HG03457 (cell line): Measurements from ENCODE around the gene IL27RA.
"Not testable (repeated sequence)": the region's sequence is repeated elsewhere in the genome, so short reads cannot be mapped to it uniquely, and the experiment has no call there.

Experiments
- ATAC-seq: cut with Tn5 transposase; IDR thresholded peaks from one replicate; pipeline ENCODE4 v1.9.1; 2021; ENCODE audit warnings: moderate number of reproducible peaks; ENCODE audit not compliant: unreplicated experiment

The IL27RA gene

DNA sequence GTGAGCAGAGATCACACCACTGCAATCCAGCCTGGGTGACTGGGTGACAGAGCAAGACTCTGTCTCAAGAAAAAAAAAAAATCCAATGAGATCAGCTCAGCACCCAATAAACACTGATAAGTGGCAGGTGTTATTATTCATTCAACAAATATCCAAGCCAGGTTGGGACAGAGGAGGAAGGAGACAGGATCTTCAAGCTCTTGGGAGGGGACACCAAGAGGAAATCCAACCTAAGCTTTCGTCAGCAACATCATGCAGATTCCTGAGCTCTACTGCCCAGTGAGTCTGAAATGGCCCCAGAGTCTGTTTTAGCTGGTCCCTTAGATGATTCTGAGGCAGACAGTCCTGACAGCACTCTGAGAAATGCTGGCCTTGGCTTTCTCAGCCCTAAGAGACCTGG, 33.1 kb upstream of the IL27RA start:
- no peak for ATAC-seq

DNA sequence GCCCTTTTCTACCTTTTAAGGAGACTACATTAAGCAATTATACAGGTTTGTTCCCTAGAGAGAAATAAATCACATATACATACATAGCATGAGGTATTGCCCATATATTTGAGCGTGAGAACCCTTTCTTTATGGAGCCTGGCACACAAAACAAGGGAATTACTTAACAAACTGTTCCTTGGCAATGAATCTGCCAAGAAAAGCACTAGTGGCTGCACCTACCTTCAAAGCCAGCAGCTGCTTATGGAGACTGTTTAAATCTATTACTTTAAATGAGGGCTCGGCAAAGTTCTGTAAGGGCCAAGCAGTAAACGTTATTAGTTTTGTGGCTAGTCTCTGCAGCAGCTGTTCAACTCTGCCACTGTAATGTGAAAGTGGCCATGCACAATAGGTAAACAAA, 32.5 kb upstream of the IL27RA start:
- ATAC-seq, result no peak

DNA sequence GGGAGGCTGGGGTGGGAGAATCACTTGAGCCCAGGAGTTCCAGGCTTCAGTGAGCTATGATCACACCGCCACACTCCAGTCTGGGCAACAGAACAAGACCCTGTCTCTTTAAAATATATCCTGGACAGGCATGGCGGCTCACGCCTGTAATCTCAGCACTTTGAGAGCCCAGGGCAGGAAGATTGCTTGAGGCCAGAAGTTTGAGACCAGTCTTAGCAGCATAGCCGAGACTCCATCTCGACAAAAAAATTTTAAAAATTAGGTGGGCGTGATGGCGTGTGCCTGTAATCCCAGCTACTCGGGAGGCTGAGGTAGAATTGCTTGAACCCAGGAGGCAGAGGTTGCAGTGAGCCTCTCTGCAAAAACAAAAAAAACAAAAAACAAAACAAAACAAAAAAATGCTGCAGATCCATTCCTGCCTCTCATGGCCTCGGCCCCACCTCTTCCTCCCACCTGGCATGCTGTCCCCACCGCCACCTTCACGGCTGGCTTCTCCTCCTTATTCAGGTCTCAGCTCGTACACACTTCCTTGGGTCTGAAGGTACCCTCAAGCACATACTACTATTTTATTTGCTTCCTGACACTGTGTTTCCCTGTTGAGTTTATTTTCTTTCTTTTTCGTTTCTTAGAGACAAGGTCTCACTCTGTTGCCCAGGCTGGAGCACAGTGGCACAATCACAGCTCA, 30.7 kb upstream of the IL27RA start:
- no peak for ATAC-seq

DNA sequence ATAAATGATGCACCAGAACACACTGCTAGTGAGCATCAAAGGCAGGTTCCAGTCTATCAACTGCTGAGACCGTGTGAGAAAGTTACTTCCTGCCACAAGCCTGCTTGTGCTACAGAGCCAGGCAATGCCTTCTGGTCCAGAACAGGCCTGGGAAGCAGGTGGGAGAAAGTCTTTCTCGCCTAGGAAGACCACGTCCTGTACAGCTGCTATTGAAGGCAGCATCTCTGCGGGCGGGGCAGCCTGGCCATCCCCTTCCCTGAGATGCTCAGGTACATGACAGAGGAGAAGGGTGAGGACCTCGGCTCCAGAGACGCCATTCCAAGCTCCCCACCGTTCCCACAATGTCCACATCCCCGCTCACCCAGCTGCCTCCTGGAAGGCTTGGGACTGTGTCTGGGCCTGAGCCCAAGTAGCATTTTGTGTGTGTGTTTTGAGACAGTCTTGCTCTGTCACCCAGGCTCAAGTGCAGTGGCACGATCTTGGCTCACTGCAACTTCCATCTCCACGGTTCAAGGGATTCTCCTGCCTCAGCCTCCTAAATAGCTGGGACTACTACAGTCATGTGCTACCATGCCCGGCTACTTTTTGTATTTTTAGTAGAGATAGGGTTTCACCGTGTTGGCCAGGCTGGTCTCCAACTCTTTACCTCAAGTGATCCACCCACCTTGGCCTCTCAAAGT, 28.9 kb upstream of the IL27RA start:
- ATAC-seq, result no peak

DNA sequence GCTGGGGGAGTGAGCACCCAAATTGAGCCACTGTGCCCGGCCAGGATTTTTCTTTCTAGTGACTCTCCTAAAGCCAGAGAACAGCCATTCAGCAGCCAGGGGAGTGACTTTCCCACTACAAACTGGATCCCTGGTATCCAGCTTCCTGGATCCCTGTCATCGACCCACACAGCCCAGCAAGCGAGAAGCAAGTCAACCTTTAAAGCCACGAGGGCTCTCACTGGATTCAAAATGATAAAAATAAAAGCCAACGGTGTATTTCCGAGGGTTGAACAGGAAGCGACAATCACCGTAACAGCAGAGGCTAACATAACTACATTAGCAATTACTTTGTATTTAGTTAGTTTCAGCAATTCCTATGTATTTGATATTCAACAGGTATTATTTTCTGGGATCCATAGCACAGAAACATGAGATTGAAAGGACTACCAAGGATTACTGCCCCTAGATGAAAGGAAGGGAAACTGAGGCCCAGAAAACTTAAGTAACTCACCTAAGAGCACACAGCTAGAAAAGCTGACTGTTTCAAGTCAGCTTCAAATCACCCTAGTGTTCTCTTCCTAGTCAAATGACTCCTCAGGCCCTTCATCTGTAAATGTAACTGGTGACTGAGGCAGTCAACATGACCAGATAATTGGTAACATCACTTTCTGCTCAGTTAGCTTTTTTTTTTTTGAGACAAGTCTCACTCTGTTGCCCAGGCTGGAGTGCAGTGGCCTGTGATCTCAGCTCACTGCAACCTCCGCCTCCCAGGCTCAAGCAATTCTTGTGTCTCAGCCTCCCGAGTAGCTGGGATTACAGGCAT, 28.1 kb upstream of the IL27RA start:
- no peak for ATAC-seq

DNA sequence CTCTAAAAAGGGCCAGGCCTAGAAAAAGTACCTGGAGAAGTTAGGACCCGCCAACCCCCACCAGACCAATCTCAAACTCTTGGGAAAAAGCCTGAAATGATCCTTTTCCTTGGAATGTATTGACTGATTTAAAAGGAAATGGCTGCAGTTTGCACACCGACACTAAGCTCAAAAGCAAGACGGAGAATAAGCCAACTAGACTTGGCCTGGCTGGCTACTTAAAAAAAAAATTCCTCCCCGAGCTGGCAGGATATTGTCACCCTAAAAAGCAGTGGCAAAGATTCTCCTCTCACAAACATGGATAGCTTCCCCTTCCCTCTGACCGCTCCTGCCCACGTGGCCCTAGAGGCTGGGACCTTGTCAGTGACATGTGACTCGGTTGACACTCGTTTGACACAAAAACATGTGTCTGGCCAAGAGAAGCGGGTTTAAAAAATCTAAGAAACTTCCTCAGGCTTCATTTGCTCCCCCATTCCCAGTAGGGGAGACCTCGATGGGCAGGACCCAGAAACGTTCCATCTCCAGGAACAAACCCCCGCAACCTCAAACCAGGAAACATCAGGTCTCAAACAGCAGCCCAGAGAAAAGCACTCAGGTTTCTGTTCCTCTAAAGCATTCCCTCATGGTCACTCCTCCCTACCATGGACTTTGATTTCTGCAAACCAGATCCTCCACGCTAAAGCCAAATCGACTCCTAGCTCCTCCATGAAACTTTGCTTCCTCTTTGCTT, 26.8 kb upstream of the IL27RA start:
- ATAC-seq, result no peak

DNA sequence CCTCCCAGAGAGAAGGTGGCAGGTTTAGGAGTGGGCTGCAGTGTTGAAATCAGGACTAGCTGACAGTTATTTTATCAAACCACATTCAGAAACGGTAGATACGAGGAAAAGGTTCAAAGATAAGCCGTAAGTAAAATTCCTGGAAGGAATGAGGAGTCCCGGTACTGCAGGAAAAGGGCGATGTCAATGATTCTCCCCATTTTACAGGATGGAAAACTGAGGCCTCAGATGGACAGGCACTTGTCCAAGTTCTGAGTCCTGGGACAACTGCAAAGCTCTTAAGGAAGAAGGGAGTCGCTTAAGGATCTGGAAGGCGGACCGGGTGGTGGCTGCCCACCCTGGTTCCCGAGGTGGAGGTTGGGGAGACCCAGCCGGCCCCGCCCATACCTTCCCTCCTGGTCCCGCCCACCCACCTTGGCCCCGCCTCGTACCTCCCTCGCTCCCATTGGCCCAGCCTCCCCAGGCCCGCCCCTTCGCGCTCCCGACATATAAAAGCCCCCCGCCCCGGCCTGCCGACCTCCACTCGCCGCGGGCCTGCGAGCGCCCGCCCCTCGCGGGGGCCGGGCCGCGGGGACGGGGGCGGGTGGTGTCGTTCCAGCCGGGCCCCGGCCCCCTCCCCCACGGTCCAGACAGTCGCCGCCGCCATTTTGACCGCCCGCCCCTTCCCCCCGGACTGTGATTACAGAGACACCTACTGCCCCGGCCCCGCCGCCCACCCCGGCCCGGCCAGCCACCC, 26.0 kb upstream of the IL27RA start:
- peak; percentile 24 for ATAC-seq

DNA sequence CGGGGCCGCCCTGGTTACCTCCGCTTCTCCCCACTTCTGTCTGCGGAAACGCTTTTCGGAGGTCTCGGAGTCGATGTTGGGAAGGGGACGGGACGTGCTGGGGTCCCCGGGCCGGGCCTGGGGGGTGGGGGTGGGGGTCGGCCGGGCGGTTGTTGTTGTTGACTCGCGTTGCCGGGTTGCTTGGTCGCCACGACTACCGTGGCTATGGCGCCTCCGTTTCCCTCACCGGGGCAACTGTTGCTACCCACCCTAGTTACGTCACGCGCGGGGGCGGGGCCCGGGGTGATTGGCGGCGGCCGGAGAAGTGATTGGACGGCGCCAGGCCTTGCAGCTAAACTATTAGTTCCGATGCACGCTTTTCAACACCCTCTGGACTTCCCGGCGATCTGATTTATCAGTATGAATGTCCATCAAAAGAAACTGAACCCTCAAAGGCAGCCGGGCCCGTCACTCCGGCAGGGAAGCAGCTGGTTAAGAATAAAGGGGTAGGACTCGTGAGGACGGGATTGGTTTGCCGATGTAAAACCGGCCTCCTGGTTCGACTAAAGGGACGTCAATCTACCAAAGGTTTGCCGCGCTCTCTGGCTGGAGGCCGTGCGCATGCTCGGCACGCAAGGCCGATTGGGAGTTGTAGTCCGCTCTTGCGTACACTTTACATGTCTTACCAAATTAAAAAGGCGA, 25.3 kb upstream of the IL27RA start, which contains the start of gene RFX1:
Gene RFX1, minus strand, starts transcription at position 236 of the 681 bp plus-strand sequence. CDS start 12,477 bp downstream, outside the sequence.
- ATAC-seq, result peak; percentile 65

DNA sequence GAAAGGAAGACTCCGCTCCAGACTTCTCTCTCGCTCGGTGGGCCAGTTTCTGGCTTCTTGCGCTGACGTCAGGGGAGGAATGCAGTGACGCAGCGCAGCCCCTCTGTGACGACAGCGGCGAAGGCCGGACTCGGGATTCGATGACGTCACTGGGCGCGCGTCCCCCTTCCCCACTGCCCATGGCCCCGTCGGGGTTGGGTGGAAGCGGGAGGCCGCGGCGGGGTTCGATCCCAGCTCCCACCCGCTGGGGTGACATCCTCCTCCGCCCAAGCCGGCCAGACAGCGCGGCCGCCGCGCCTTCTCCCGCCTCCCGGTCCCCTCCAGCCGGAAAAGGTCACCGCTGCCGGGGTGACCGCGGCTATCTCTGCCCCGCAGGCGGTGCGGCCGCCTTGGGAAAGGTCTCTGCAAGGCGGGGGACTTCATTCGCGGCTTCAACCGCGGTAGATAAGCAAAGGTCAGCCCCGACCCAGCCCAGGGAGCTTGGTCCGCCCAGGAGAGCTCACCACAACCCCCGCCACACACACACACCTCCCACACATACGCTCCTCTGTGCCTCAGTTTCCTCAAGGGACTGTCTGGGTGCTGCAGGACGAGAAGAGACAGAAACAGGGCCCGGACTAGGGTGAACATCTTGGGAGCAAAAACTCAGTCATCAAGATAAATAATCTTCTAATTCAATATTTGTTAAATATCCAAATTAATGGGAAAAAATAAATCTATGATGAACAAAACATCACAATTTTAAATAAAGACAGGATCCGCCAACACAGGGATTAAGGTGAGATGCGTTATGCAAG, 24.6 kb upstream of the IL27RA start:
- ATAC-seq, result peak; percentile 26

DNA sequence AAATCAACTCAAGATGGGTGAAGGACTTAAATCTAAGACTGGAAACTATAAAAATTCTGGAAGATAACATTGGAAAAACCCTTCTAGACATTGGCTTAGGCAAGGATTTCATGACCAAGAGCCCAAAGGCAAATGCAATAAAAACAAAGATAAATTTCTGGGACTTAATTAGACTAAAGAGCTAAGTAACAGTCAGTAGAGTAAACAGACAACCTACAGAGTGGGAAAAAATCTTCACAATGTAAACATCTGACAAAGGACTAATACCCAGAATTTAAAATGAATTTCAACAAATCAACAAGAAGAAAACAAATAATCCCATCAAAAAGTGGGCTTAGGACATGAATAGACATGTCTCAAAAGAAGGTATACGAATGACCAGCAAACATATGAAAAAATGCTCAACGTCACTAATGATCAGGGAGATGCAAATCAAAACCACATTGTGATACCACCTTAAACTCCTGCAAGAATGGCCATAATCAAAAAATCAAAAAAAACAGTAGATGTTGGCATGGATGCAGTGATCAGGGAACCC, 19.1 kb upstream of the IL27RA start:
- ATAC-seq, result no peak

DNA sequence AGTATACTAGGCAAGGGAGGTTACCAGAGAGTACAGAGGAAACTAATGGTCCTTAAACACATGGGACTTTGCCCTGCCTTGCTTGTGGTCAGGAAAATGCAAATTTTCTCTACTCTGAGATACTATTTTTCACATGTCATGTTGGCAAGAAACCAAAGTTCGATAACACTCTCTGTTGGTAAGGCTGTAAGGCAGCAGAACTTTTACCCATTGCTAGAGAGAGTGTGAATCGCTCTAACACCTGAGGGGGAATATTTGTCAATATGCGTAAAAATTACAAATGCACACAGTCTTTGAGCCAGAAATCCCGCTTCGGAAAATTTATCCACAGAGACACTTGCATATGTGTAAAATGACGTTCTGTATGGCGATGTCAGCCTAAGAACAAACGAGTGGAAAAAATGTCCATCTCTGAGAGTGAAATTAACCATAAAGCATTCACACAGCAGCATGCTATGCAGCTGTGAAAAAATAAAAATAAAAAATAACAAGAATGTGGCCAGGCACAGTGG, 16.0 kb upstream of the IL27RA start:
- ATAC-seq, result peak; percentile 62

DNA sequence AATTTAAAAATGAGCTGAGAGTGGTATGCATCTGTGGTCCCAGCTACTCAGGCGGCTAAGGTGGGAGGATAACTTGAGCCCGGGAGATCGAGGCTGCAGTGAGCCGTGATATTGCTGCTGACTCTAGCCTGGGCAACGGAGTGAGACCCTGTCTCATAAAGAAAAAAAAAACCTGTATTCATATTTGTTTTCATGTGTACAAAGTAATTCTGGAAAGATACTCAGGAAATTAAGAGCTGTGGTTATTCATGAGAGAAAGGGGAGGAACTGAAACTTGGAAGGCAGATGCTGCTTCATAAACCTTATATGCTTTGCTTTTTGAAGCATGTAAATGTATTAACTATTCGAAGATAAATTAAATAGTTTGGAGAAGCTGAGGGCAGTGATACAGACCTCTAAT, 12.5 kb upstream of the IL27RA start:
- ATAC-seq, result no peak

DNA sequence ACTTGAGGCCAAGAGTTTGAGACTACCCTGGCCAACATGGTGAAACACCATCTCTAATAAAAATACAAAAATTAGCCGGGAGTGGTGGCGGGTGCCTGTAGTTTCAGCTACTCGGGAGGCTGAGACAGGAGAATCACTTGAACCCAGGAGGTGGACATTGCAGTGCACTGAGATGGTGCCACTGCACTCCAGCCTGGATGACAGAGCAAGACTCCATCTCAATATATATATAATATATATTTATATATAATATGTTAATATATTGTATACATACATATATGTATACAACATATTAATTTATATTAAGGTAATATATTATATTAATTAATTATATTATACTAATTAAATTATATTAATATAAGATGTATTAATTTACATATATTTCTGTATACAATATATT, 11.8 kb upstream of the IL27RA start:
- ATAC-seq, result not testable (repeated sequence)

DNA sequence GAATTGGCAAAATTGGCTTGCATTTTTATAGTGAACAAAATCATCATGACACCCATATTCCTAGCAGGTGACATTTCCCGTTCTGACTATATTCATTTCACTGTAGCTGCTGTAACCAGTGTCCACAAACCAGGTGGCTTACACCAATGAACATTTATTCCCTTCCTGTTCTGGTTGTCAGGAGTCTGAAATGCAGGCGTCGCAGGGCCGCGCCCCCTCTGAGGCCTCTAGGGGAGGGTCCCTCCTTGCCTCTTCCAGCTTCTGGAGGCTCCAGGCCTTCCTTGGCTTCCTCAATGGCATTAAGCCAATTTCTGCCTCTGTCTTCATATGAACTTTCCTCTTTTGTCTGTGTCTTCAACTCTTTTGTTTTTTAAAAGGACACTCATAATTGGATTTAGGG, 10.1 kb upstream of the IL27RA start:
- ATAC-seq, result no peak

DNA sequence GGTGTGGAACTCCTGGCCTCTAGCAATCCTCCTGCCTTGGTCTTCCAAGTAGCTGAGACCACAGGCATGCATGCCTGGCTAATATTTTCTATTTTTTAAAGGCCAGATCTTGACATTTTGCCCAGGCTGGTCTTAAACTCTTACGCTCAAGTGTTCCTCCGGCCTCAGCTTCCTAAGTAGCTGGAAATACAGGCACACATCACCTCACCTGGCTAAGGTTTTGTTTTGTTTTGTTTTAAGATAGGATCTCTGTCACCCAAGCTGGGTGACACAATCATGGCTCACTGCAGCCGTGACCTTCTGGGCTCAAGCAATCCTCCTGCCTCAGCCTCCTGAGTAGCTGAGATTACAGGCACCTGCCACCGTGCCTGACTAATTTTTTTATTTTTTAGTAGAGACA, 9.1 kb upstream of the IL27RA start:
- no peak for ATAC-seq

DNA sequence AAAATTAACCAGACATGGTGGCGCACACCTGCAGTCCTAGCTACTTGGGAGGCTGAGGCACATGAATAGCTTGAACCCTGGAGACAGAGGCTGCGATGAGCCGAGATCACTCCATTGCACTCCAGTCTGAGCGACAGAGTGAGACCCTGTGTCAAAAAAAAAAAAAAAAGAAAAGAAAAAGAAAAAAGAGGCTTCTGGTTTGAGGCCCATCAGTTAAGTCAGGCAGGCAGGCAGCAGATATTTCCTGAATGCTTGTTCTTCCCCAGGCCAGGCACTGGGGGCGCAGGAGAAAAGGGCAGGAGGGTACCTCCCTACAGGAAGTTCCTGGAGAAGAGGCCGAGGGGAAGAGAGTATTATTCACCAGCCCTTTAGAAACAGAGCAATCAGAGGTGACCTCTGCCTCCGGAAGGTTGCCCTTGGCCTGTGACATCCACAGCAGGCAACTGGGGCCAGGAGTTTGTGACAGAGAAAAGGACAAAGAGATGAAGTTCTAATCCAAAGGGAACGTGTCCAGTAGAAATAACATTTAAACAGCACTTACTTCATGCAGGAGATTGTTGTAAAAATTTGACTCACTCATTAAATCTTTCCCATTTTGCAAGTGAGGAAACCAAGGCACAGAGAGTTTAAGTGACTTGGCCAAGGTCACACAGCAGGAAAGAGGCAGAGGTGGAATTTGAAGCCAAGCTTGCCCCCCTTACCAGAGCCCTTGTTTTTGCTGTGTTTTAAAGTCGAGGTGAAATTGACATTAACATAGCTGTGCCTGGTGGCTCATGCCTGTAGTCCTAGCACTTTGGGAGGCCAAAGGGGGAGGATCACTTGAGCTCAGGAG, 7.9 kb upstream of the IL27RA start:
- ATAC-seq, result no peak

DNA sequence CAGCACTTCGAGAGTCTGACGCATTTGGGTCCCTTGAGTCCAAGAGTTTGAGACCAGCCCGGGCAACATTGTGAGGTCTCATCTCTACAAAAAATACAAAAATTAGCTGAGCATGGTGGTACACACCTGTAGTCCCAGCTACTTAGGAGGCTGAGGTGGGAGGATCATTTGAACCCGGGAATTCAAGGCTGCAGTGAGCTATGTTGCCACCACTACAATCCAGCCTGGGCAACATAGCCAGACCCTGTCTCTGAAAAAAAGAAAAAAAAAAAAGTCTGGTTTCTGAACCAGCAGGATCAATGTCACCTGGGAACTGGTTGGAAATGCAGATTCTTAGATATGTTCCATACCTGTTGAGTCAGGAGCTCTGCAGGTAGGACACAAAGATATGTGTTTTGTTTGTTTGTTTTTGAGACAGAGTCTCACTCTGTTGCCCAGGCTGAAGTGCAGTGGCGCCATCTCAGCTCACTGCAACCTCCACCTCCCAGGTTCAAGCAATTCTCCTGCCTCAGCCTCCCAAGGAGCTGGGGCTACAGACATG, 4.8 kb upstream of the IL27RA start:
- ATAC-seq, result not testable (repeated sequence)
